GM18870 (cell line): ENCODE measurements around the gene CSMD2.

ENCODE experiments used
- ATAC-seq: cut with Tn5 transposase; IDR thresholded peaks from one replicate; pipeline ENCODE4 v1.9.1; 2021; ENCODE audit warnings: moderate library complexity; ENCODE audit not compliant: unreplicated experiment

CSMD2 gene

GRCh38 chr1:33823830-33824229 is 341.2 kb downstream of the CSMD2 start:
- ATAC-seq, result no peak

GRCh38 chr1:33823401-33823800 is 341.6 kb downstream of the CSMD2 start:
- ATAC-seq, result no peak

- ATAC-seq, result no peak
Observed at GRCh38 chr1:33822396-33822795, 342.6 kb downstream of the CSMD2 start.

- ATAC-seq, result no peak
Observed at GRCh38 chr1:33821291-33821690, 343.7 kb downstream of the CSMD2 start.

- ATAC-seq, result no peak
Observed at GRCh38 chr1:33820804-33821203, 344.2 kb downstream of the CSMD2 start.

GRCh38 chr1:33819913-33820311 is 345.1 kb downstream of the CSMD2 start:
- no peak for ATAC-seq

GRCh38 chr1:33819290-33819912 is 345.6 kb downstream of the CSMD2 start:
- no peak for ATAC-seq

GRCh38 chr1:33818071-33818470 is 347.0 kb downstream of the CSMD2 start:
- ATAC-seq, result no peak

GRCh38 chr1:33815061-33815460 is 350.0 kb downstream of the CSMD2 start:
- no peak for ATAC-seq

- ATAC-seq, result no peak
Observed at GRCh38 chr1:33814166-33814565, 350.9 kb downstream of the CSMD2 start.

GRCh38 chr1:33810571-33810970 is 354.5 kb downstream of the CSMD2 start:
- no peak for ATAC-seq

GRCh38 chr1:33805988-33806387 is 359.0 kb downstream of the CSMD2 start:
- ATAC-seq, result no peak

GRCh38 chr1:33802268-33802667 is 362.8 kb downstream of the CSMD2 start:
- no peak for ATAC-seq

GRCh38 chr1:33797849-33798248 is 367.2 kb downstream of the CSMD2 start:
- ATAC-seq, result no peak

GRCh38 chr1:33792651-33793050 is 372.4 kb downstream of the CSMD2 start:
- no peak for ATAC-seq

GRCh38 chr1:33792216-33792615 is 372.8 kb downstream of the CSMD2 start:
- no peak for ATAC-seq

- no peak for ATAC-seq
Observed at GRCh38 chr1:33791251-33791650, 373.8 kb downstream of the CSMD2 start.

- no peak for ATAC-seq
Observed at GRCh38 chr1:33790577-33790976, 374.5 kb downstream of the CSMD2 start.

- no peak for ATAC-seq
Observed at GRCh38 chr1:33784876-33785275, 380.2 kb downstream of the CSMD2 start.

GRCh38 chr1:33782776-33783175 is 382.3 kb downstream of the CSMD2 start:
- ATAC-seq, result no peak

- no peak for ATAC-seq
Observed at GRCh38 chr1:33781652-33782051, 383.4 kb downstream of the CSMD2 start.

GRCh38 chr1:33777337-33777736 is 387.7 kb downstream of the CSMD2 start:
- no peak for ATAC-seq

GRCh38 chr1:33768821-33769220 is 396.2 kb downstream of the CSMD2 start:
- ATAC-seq, result no peak
